GM12878 (cell line): ENCODE measurements around the gene IGLL5. TPM values are rescaled to one million over a fixed set of nuclear protein-coding genes. Genes with fewer than 3 reads are reported as not detected.
"Not testable (repeated sequence)": the region's sequence is repeated elsewhere in the genome, so short reads cannot be mapped to it uniquely, and the experiment has no call there.

Source experiments
- ATAC-seq: fragments of 200-7000 bp; cut with Tn5 transposase; 3 replicates; pipeline ENCODE4 v1.9.1; 2020; ENCODE audit warnings: mild to moderate bottlenecking, moderate library complexity
- BruUV-seq: library from RNA; stranded (reverse); fragments of 400-500 nt; replicated peaks from 2 replicates; lab custom pipeline; 2021; lab: Mats Ljungman, UMichigan
- CTCF ChIA-PET: fragments of 300-600 bp; sonication (Branson Sonifier 250); formaldehyde crosslinking; extraction: SDS; loops from one replicate; lab custom pipeline; 2021; ENCODE audit warnings: inconsistent platforms; lab: Yijun Ruan, JAX
- POLR2A ChIA-PET: fragments of 350-600 bp; formaldehyde crosslinking; extraction: SDS; loops from one replicate; lab custom pipeline; 2021; ENCODE audit warnings: inconsistent platforms; lab: Charles Lee
- RAD21 ChIA-PET: fragments of 300-600 bp; sonication (Branson Sonifier 250); formaldehyde crosslinking; loops from one replicate; lab custom pipeline; 2023; ENCODE audit warnings: antibody characterized with exemption; ENCODE audit not compliant: unreplicated experiment; lab: Charles Lee
- SMC1A ChIA-PET: fragments of 300-600 bp; sonication (Branson Sonifier 250); formaldehyde crosslinking; loops from one replicate; lab custom pipeline; 2023; ENCODE audit not compliant: unreplicated experiment, uncharacterized antibody; lab: Charles Lee
- DNase-seq: peaks from one replicate; pipeline ENCODE4 v3.0.0-alpha.2; 2011; ENCODE audit warnings: low read depth, low spot score
- FAIRE-seq: peaks from 3 replicates; lab custom pipeline; 2011; peaks lifted over from hg19 to GRCh38; lab: Jason Lieb, UNC
- H2AFZ ChIP-seq: 2 replicates; pipeline ENCODE4 v1.6.0; 2011; ENCODE audit warnings: low read depth, low read length, control low read depth; ENCODE audit not compliant: control insufficient read depth
- H3K27ac ChIP-seq: 2 replicates; pipeline ENCODE4 v1.5.1; 2011; ENCODE audit warnings: control low read depth; ENCODE audit not compliant: control insufficient read depth, insufficient read depth
- H3K27me3 ChIP-seq, 2 experiments: replicated peaks in 1 of 2; 2 replicates each; pipeline versions ENCODE4 v1.6.0 to v1.6.1; 2011; ENCODE audit warnings: low read length in 1 of 2; ENCODE audit not compliant: control insufficient read depth in 2 of 2, insufficient read depth in 2 of 2
- H3K36me3 ChIP-seq, 2 experiments: 2 replicates each; pipeline ENCODE4 v1.5.1; 2011; ENCODE audit warnings: low read length in 1 of 2; ENCODE audit not compliant: control insufficient read depth in 2 of 2, insufficient read depth in 2 of 2
- H3K4me1 ChIP-seq: 2 replicates; pipeline ENCODE4 v1.6.1; 2011; ENCODE audit warnings: mild to moderate bottlenecking, low read length, moderate library complexity, mixed read lengths; ENCODE audit not compliant: control insufficient read depth, insufficient read depth
- H3K4me2 ChIP-seq: 2 replicates; pipeline ENCODE4 v1.6.0; 2011; ENCODE audit warnings: control low read depth; ENCODE audit not compliant: control insufficient read depth, insufficient read depth
- H3K4me3 ChIP-seq: fragments of 200-600 bp; sonication (generic); 2 replicates; pipeline ENCODE4 v1.5.1; 2016
- H3K79me2 ChIP-seq: 2 replicates; pipeline ENCODE4 v1.6.0; 2011; ENCODE audit warnings: low read length; ENCODE audit not compliant: control insufficient read depth, insufficient read depth
- H3K9ac ChIP-seq: 2 replicates; pipeline ENCODE4 v1.8.0; 2011; ENCODE audit warnings: low read length, control low read depth, mixed read lengths; ENCODE audit not compliant: control insufficient read depth, insufficient read depth
- H3K9me3 ChIP-seq: replicated peaks from 3 replicates; pipeline ENCODE4 v1.5.1; 2011; ENCODE audit warnings: mild to moderate bottlenecking, low read length; ENCODE audit not compliant: control insufficient read depth, insufficient read depth
- H4K20me1 ChIP-seq: 2 replicates; pipeline ENCODE4 v1.6.0; 2011; ENCODE audit not compliant: control insufficient read depth, insufficient read depth
- CBX3 ChIP-seq: fragments of 200-600 bp; sonication (generic); IDR thresholded peaks from 2 replicates; pipeline ENCODE4 v1.6.1; 2016; ENCODE audit warnings: low read depth, borderline replicate concordance
- NFYA ChIP-seq: IDR thresholded peaks from 2 replicates; pipeline ENCODE4 v1.6.1; 2011; ENCODE audit warnings: low read depth, mild to moderate bottlenecking, low read length, improper control_type of control experiment, borderline replicate concordance
- WGBS: methylation state at CpG from one replicate; pipeline ENCODE4 v1.1.6; 2016; ENCODE audit warnings: low lambda C conversion rate; ENCODE audit not compliant: insufficient replicate concordance, insufficient coverage; ENCODE audit errors: missing lambda C conversion rate; 5-methylcytosine and 5-hydroxymethylcytosine counted together
- in situ Hi-C: fragments of 300-500 bp; cut with MboI; formaldehyde crosslinking; loops from 9 replicates; pipeline ENCODE4 v1.14.3; 2018; ENCODE audit warnings: mixed read lengths
- intact Hi-C: fragments of 100-400 bp; cut with micrococcal nuclease; formaldehyde crosslinking; loops from one replicate; pipeline ENCODE4 v1.14.2; 2022; ENCODE audit not compliant: unreplicated experiment
- polyA plus RNA-seq, 11 experiments: library from polyadenylated mRNA; depleted of rRNA in 4 of 11; unstranded in 6 of 11; stranded (reverse) in 5 of 11; fragments of >200 nt; fragmentation: Nextera tagmentation in 4 of 11; fragmentation: Illumina TruSeq in 1 of 11; extraction: Ambion mirVana in 4 of 11; extraction: Trizol in 1 of 11; gene quantifications; 1 replicate in 1 of 11; 2 replicates in 10 of 11; pipeline versions ENCODE4 v1.2.1 to v1.2.3, GENCODE V29; 2011 to 2016; ENCODE audit warnings: inconsistent platforms in 2 of 11, missing spikeins in 2 of 11, low read depth in 1 of 11
- total RNA-seq, 4 experiments: library from RNA; depleted of rRNA in 3 of 4; stranded (reverse); fragments of >200 nt in 3 of 4; fragmentation: Illumina TruSeq in 1 of 4; extraction: Trizol in 1 of 4; gene quantifications; 2 replicates each; pipeline versions ENCODE4 v1.2.1 to v1.2.3, GENCODE V29; 2013 to 2021
- TF ChIP-seq, protein P1 (sequence below): IDR thresholded peaks from 2 replicates; pipeline ENCODE4 v1.6.1; 2012; ENCODE audit warnings: improper control_type of control experiment, low read depth, low read length; ENCODE audit not compliant: insufficient replicate concordance

Gene IGLL5
- total and polyA plus RNA-seq, 10 of the 15 experiments (the other 5 are each of a cell fraction or from before 2014, with no cell fraction given) = not detected

DNA sequence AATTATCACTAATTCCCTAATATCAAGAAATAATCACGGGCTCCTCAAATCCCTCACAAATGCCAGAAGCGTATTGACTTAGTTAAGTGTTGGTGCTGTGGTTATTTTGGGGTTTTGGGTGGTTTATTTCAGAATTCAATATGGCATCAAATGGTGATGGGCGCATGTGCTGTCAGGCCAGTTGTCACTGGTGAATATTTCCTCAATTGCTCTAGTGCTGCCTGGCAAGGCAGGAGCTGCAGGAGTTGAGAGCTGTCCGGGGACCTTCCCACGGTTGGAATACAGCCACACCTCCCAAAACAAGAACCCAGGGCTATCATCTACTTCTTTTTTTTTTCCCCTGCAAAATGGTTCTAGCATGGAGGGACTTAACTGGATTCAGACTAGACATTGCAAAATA, 10.3 kb downstream of the IGLL5 start (continued):
- TF ChIP-seq, protein P1, sequence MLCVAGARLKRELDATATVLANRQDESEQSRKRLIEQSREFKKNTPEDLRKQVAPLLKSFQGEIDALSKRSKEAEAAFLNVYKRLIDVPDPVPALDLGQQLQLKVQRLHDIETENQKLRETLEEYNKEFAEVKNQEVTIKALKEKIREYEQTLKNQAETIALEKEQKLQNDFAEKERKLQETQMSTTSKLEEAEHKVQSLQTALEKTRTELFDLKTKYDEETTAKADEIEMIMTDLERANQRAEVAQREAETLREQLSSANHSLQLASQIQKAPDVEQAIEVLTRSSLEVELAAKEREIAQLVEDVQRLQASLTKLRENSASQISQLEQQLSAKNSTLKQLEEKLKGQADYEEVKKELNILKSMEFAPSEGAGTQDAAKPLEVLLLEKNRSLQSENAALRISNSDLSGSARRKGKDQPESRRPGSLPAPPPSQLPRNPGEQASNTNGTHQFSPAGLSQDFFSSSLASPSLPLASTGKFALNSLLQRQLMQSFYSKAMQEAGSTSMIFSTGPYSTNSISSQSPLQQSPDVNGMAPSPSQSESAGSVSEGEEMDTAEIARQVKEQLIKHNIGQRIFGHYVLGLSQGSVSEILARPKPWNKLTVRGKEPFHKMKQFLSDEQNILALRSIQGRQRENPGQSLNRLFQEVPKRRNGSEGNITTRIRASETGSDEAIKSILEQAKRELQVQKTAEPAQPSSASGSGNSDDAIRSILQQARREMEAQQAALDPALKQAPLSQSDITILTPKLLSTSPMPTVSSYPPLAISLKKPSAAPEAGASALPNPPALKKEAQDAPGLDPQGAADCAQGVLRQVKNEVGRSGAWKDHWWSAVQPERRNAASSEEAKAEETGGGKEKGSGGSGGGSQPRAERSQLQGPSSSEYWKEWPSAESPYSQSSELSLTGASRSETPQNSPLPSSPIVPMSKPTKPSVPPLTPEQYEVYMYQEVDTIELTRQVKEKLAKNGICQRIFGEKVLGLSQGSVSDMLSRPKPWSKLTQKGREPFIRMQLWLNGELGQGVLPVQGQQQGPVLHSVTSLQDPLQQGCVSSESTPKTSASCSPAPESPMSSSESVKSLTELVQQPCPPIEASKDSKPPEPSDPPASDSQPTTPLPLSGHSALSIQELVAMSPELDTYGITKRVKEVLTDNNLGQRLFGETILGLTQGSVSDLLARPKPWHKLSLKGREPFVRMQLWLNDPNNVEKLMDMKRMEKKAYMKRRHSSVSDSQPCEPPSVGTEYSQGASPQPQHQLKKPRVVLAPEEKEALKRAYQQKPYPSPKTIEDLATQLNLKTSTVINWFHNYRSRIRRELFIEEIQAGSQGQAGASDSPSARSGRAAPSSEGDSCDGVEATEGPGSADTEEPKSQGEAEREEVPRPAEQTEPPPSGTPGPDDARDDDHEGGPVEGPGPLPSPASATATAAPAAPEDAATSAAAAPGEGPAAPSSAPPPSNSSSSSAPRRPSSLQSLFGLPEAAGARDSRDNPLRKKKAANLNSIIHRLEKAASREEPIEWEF = no peak
- TF ChIP-seq CBX3 (no peak), NFYA (no peak)

GRCh38 chr22:22898411-22898950, 10.9 kb downstream of the IGLL5 start:
- in situ Hi-C loops, H3K27me3 ChIP-seq, H2AFZ ChIP-seq, H4K20me1 ChIP-seq, POLR2A ChIA-PET, H3K9me3 ChIP-seq, H3K27ac ChIP-seq, SMC1A ChIA-PET, RAD21 ChIA-PET, H3K79me2 ChIP-seq, CTCF ChIA-PET, H3K4me3 ChIP-seq, DNase-seq, H3K4me2 ChIP-seq, intact Hi-C loops, BruUV-seq, H3K9ac ChIP-seq, H3K36me3 ChIP-seq, ATAC-seq, FAIRE-seq: not testable (repeated sequence)
- 0% methylated on average over 1 of the region's 1 CpG for WGBS
- H3K4me1 ChIP-seq = peaks cover 19% of the 10 kb centered on the region
